Cardiac fibroblast (primary cell): ENCODE data around the gene GTSE1.
A peak's percentile ranks its signal among the peaks of the same experiment; 100 is the strongest.

Experiments used
- DNase-seq, 2 donors: peaks; one replicate each; pipeline versions ENCODE4 v3.0.0 to v3.0.0-alpha.2; 2010; ENCODE audit warnings: low read depth in 2 of 2
- H3K4me3 ChIP-seq, 2 donors: replicated peaks in 1 of 2; 1 replicate in 1 of 2; 2 replicates in 1 of 2; pipeline ENCODE4 v1.5.1; 2011; ENCODE audit warnings: low read depth in 2 of 2, low read length in 2 of 2, mild to moderate bottlenecking in 2 of 2, moderate library complexity in 1 of 2
- TF ChIP-seq, protein P1 (sequence below): IDR thresholded peaks from one replicate; pipeline ENCODE4 v1.5.1; 2011; ENCODE audit warnings: low read depth, mild to moderate bottlenecking, low read length, inconsistent platforms

GTSE1 gene

DNA sequence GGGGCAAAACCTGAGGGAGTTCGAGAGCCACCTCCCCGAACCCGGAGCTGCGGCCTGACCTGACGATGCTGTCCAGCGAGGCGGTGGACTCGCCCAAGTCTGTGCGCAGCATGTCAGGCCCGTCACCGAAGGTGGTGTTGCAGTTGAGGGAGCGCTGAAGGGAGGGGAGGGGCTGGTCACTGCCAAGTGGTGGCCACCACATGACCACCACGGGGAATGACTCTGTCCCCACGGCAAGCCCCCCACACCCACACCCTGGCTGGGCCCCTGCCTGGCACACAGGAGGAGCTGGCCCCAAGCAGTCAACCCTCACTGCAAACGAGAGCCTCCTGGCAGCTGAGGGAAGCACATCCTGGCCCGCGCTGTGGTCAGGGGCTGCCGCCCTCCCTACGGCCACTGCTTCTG is 69.7 kb downstream of the GTSE1 start:
- no peak for DNase-seq
- no peak overlapping the region for H3K4me3 ChIP-seq
- TF ChIP-seq, protein P1, sequence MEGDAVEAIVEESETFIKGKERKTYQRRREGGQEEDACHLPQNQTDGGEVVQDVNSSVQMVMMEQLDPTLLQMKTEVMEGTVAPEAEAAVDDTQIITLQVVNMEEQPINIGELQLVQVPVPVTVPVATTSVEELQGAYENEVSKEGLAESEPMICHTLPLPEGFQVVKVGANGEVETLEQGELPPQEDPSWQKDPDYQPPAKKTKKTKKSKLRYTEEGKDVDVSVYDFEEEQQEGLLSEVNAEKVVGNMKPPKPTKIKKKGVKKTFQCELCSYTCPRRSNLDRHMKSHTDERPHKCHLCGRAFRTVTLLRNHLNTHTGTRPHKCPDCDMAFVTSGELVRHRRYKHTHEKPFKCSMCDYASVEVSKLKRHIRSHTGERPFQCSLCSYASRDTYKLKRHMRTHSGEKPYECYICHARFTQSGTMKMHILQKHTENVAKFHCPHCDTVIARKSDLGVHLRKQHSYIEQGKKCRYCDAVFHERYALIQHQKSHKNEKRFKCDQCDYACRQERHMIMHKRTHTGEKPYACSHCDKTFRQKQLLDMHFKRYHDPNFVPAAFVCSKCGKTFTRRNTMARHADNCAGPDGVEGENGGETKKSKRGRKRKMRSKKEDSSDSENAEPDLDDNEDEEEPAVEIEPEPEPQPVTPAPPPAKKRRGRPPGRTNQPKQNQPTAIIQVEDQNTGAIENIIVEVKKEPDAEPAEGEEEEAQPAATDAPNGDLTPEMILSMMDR = no peak

DNA sequence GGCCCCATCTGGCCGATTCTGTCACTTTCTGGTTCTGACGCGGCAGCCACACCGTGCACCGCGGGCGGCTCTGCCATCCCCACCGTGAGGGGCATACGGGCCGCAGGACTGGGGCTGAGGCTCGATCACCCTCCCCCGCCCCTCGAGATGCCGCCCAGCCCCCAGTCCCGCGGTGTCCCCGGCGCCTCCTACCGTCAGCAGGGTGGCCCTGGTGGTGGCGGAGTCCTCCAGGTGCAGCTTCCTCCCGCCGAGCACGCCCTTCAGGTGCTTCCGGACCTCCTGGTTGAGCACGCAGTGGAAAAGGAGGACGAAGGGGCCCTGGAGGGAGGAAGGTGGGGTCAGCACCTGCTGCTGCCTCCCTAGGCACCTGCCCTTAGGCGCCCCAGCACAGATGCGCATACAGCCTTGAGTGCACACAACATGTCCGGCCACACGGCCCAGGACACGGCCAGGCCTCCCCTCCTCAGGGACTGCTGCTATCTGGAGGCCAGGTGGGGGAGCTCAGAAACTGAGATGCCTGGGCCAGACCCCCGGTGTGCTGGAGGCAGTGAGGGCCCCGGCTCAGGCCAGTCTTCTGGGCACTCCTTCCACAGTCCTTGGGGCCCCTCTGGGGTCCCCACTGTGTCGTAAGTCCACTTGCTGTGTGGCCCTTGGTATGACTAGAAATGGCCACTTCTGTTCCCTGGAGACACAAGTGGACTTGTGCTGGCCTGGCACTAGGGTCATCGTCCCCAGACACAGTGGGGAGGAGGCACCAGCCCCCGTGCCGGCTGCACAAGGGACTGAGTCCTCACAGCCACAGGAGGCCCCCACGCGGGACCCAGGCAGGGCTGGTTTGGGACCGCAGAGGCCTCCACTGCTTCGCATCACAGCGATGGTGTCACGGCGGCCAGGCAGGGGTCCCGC is 70.4 kb downstream of the GTSE1 start:
- TF ChIP-seq, protein P1 = no peak
- no peak overlapping the region for H3K4me3 ChIP-seq
- DNase-seq = no peak

DNA sequence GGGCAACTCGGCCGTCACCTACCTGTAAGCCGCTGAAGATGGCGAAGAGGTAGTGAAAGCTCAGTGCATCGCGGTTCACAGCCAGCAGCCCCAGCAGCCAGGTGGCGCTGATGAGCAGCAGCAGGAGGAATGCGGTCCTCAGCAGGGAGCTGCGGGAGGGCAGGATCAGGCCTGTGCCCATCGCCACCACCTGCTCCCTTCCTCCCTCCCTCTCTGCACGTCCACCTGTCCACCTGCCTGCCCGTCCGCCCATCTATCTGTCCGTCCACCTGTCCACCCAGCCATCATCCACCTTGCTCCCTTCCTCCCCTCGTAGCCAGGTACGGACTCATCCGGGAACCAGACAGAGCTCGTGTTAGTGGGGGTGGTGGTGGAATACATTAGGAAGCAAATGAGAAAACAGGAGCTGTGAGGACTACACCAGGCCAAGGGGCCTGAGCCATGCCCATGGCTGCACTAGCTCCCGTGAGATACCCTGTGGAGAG is 71.1 kb downstream of the GTSE1 start:
- peak; percentile 52 to 62 for DNase-seq
- H3K4me3 ChIP-seq = no peak overlapping the region
- TF ChIP-seq, protein P1 = peak; percentile 98

DNA sequence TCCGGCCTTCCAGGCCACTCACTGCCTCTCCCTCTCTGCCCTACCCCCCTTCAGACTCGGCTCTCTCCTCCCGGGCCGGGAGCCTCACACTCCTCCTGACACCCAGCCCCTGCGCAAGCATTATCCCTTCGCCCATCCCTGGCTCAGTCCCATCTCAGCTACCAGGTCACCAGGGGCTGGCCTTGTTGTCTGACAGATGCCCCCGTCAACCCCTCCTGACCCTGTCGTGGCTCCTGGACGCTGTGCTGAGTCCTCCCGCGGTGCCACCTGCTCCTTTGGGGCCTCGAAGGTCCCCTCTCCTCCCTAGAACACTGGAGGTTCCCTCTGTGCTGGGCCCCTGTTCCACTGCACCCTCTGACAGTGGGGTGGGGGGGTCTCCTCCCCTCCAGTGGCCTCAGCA is 71.8 kb downstream of the GTSE1 start:
- no peak overlapping the region for H3K4me3 ChIP-seq
- TF ChIP-seq, protein P1 = no peak
- DNase-seq = no peak

DNA sequence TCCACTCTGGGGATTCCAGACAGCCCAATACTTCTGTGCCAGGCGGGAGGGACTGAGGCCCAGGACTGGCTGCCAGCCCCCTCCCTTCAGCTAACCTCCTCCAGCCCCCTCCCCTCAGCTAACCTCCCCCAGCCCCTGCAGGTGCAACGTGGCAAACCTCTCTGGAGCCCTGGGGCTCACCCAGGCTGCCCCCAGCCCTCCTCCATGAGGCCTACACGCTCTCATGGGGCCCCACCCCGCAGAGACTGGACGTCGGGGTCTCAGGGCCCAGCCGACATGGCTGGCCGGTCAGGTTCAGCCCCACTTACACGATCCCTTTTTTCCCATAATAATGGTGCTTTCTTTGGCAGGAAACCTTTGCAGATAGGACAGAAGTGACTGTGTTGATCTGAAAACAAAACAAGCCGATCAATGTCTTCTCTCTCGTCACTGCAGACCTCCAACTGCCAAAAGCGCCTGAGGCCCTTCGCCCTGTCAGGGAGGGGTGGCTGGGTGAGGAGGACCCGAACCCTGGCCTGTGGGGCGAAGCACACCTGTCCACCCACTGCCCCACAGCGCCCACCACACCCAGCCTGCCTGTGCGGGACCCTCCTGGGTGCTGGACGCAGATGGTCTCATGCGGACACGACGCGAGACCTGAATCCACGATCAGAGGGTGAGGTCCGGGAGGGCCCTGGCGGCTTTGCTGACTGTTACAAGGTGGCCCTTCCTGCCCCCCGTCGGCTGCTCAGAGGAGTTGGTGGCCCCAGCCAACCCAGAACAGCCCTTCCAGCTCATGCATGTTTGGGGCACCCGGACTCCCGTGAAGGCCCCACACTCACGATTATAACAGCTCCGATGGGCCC is 72.4 kb downstream of the GTSE1 start:
- DNase-seq = no peak
- TF ChIP-seq, protein P1 = no peak
- H3K4me3 ChIP-seq = no peak overlapping the region

DNA sequence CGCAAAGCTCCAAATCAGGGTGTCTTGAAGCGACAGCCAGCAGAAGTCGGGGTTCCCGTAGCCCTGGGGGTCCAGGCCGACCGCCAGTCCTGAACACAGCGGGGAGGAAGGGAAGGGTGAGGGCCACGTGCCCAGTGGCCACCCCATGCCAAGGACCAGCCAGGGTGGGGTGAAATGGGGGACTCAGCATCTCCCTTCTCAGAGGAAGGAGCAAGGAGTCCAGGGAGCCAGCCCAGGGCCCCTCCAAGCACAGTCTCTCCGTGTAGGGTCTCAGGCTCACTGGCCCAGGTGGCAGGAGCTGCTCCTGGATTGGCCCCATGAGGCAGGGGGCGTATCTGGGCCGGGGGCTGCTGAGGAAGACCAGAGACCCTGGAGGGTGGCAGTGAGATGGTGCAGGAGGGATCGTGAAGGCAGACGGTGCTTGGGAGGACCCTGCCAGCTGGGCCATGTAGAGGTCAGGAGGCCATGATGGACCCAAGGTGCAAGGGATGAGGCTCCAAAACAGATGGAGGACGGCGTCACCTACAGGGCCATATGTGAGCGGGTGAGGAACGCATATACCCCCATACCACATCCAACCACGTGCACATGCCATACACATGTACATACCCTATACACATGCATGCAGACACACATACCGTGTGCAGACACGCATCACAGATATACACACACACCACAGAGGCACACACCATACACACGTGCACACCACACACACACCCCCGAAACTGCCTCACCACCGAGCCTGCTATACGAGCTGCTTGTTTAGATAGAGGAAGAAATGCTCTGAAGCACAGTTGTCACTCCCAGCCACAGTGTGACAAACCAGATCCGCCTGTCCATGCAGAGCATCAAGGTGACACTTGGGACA is 73.3 kb downstream of the GTSE1 start:
- no peak for DNase-seq
- no peak overlapping the region for H3K4me3 ChIP-seq
- TF ChIP-seq, protein P1 = no peak
